ENCODE data around the gene ETV3. TPM values are rescaled to one million over a fixed set of nuclear protein-coding genes. Genes with fewer than 3 reads are reported as not detected.

The ETV3 gene
- total and polyA plus RNA-seq, 8 donors, result 3.8 to 30.8 (median 11.5) TPM

DNA sequence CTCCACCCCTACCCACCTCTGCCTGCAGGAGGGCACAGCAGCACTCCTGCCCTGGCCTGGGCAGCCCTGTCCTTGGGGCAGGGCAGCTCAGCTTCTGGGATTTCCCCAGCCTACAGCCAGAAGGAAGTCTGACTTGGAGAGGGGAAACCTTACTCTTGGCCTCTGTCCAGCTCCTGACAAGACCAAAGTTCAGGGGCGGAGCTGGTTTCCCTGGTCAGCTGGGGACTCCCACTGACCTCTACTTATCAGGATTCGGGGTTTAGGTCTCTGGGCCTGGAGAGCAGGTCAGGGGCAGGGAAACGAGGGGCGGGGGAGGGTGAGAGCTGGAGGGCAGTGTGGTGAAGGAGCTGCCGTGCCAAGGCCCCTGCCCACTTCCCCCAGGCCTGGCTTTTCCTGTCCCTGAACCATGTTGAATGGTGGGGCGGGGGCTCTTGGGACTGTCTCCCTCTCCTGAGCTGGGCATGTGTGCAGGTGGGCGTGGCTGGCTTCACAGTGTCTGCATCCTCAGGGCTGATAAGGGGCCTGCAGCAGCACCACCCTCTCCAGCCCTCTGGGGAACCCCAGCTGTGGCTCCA, 16.8 kb upstream of the ETV3 start:
- intact Hi-C loops (cut with DNase I; ENCODE audit: low total_unique reads), result no loop called here
- Histone ChIP-seq H3K9me3 (no peaks in the 10 kb centered on the region), H3K27ac (peak overlapping the region; percentile 50 to 72 (median 70)), H3K36me3 (no peaks in the 10 kb centered on the region), H3K4me3 (peak overlapping the region in 1 of 4 donors; percentile 19), H3K27me3 (peaks cover 0 to 15% (median 0%) of the 10 kb centered on the region in 3 donors), H3K4me1 (peaks cover 20 to 41% (median 26%) of the 10 kb centered on the region in 4 donors)
- 8 to 27% (median 18%) methylated on average over 6 to 7 of the region's 7 CpGs for WGBS, 5 donors
- TF ChIP-seq POLR2AphosphoS5 (IDR thresholded peaks at IDR 0.05) (peak in 2 of 3 donors; percentile 60 to 78), EP300 (IDR thresholded peaks at IDR 0.05) (no peak), CTCF (IDR thresholded peaks at IDR 0.05) (no peak), POLR2A (IDR thresholded peaks at IDR 0.05) (no peak)
- DNase-seq, result peak; percentile 89 to 92

DNA sequence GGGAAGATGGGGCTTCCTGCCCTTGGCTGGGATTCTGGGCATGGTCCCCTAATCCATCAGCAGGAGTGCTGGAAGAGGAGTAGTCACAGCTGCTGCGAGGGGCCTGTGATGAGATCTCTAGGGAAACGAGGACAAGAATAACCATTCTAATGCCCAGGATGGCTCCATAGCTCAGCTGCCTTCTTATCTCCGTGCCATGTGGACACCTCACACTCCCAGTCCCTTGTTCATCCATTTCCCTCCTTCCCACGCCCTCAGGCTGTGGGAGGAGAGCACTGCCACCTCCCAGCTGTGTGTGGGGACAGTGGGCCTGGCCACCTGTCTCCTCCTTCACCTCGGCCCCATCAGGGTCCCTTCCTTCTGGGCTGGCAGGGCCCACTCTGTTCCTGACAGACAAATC, 16.1 kb upstream of the ETV3 start:
- H3K4me3 ChIP-seq, result no peak overlapping the region

GRCh38 chr1:157153746-157154145, 15.6 kb upstream of the ETV3 start:
- H3K27ac ChIP-seq, result peak overlapping the region; percentile 50 to 72 (median 70)
- TF ChIP-seq POLR2AphosphoS5 (IDR thresholded peaks at IDR 0.05) (no peak), EP300 (IDR thresholded peaks at IDR 0.05) (no peak), CTCF (IDR thresholded peaks at IDR 0.05) (no peak), POLR2A (IDR thresholded peaks at IDR 0.05) (no peak)
- 13 to 37% (median 33%) methylated on average over 1 of the region's 1 CpG for WGBS, 5 donors

More for the DNA sequence above, 16.1 kb upstream of the ETV3 start:
- Histone ChIP-seq H3K27me3 (peaks cover 0 to 15% (median 0%) of the 10 kb centered on the region in 3 donors), H3K27ac (peak overlapping the region; percentile 50 to 72 (median 70)), H3K4me1 (peaks cover 20 to 41% (median 26%) of the 10 kb centered on the region in 4 donors), H3K9me3 (no peaks in the 10 kb centered on the region), H3K36me3 (no peaks in the 10 kb centered on the region)
- WGBS, 5 donors, result 48 to 74% (median 70%) methylated on average over 5 of the region's 5 CpGs
- TF ChIP-seq POLR2A (IDR thresholded peaks at IDR 0.05) (no peak), POLR2AphosphoS5 (IDR thresholded peaks at IDR 0.05) (no peak)
- DNase-seq, result no peak
- intact Hi-C loops (cut with DNase I; ENCODE audit: low total_unique reads), result no loop called here

DNA sequence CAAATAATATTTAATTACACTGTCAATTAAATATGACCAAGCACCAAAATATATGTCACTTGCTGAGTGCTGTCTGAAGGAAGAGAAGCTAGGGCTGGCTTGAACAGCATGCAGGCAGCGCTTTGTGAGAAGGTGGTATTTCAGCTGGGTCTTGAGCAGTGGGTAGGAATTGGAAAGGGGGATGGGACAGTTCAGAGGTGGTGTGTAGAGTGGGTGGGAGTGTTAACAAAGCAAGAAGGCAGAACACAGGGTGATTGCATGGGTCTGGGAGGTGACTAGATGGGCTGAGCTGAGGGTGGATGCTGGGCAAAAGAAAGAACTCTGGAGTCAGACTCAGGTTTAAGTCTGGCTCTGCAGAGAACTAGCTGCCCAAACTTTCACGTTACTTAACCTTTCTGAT, 14.3 kb upstream of the ETV3 start:
- DNase-seq, result no peak
- Histone ChIP-seq H3K4me1 (peaks cover 20 to 49% (median 29%) of the 10 kb centered on the region in 4 donors), H3K9me3 (no peaks in the 10 kb centered on the region), H3K27me3 (peaks cover 0 to 15% (median 0%) of the 10 kb centered on the region in 3 donors), H3K27ac (no peak overlapping the region), H3K4me3 (no peak overlapping the region), H3K36me3 (no peaks in the 10 kb centered on the region)
- intact Hi-C loops (cut with DNase I; ENCODE audit: low total_unique reads), result no loop called here
- TF ChIP-seq EP300 (IDR thresholded peaks at IDR 0.05) (no peak), POLR2AphosphoS5 (IDR thresholded peaks at IDR 0.05) (no peak), CTCF (IDR thresholded peaks at IDR 0.05) (no peak), POLR2A (IDR thresholded peaks at IDR 0.05) (no peak)
- 79 to 93% (median 89%) methylated on average over 2 of the region's 2 CpGs for WGBS, 5 donors

More at GRCh38 chr1:157153746-157154145, 15.6 kb upstream of the ETV3 start:
- intact Hi-C loops (cut with DNase I; ENCODE audit: low total_unique reads), result no loop called here
- peaks cover 0 to 15% (median 0%) of the 10 kb centered on the region in 3 donors for H3K27me3 ChIP-seq
- H3K4me1 ChIP-seq, result peaks cover 20 to 41% (median 26%) of the 10 kb centered on the region in 4 donors
- DNase-seq, result peak; percentile 38 to 55
- H3K36me3 ChIP-seq, result no peaks in the 10 kb centered on the region
- no peak overlapping the region for H3K4me3 ChIP-seq
- no peaks in the 10 kb centered on the region for H3K9me3 ChIP-seq

DNA sequence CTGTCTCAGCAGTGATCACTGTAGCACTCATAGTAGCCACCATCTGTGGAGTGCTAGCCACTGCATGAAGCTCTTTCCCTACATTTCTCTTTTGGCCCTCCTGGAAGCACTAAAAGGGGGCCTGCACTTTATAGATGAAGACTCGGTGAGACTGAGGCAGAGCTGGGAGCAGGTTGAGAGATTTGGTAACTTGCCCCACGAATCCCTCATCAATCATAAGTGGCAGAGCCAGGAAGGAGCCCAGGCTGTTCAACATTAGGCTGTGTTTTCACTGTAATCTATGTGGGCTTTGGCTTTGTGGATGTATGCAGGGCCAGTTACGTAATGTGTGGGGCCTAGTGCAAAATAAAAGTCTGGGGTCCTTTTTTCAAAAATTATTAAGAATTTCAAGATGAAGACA, 13.3 kb upstream of the ETV3 start:
- no peak for TF ChIP-seq POLR2A (IDR thresholded peaks at IDR 0.05)
- no peak for TF ChIP-seq EP300 (IDR thresholded peaks at IDR 0.05)
- no peak for TF ChIP-seq POLR2AphosphoS5 (IDR thresholded peaks at IDR 0.05)
- TF ChIP-seq CTCF (IDR thresholded peaks at IDR 0.05), result no peak
- intact Hi-C loops (cut with DNase I; ENCODE audit: low total_unique reads), result no loop called here
- Histone ChIP-seq H3K9me3 (no peaks in the 10 kb centered on the region), H3K27me3 (peaks cover 0 to 11% (median 0%) of the 10 kb centered on the region in 3 donors), H3K36me3 (no peaks in the 10 kb centered on the region), H3K4me1 (peaks cover 20 to 49% (median 29%) of the 10 kb centered on the region in 4 donors), H3K27ac (no peak overlapping the region), H3K4me3 (no peak overlapping the region)
- WGBS, 5 donors, result 77 to 85% (median 78%) methylated on average over 3 of the region's 3 CpGs
- DNase-seq, result no peak

All from stomach (tissue), 9 donors.